Retina (tissue), 1 donor: Measurements from ENCODE around the gene POU2AF1.

Experiments
- DNase-seq: peaks from one replicate; pipeline ENCODE4 v3.0.0-alpha.2; 2016

The POU2AF1 gene

DNA sequence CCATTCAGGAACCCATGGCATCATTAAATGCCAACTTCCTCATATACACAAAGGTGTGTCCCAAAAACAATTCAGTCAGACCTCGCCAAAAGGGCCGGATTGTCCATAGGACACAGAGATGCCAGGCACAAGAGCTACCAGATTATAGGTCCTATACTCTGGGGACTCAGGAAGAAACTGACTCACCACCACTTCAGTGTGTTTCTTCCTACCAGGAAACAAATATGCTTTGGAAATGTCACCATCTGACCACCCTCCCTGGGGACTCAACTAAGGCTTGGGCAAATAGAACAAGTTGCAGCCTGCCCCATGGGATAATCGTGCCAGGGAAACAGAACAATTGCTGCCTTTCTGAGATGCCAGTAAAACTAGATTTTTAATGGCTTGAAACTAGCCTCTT is 69.0 kb downstream of the POU2AF1 start:
- DNase-seq = no peak

DNA sequence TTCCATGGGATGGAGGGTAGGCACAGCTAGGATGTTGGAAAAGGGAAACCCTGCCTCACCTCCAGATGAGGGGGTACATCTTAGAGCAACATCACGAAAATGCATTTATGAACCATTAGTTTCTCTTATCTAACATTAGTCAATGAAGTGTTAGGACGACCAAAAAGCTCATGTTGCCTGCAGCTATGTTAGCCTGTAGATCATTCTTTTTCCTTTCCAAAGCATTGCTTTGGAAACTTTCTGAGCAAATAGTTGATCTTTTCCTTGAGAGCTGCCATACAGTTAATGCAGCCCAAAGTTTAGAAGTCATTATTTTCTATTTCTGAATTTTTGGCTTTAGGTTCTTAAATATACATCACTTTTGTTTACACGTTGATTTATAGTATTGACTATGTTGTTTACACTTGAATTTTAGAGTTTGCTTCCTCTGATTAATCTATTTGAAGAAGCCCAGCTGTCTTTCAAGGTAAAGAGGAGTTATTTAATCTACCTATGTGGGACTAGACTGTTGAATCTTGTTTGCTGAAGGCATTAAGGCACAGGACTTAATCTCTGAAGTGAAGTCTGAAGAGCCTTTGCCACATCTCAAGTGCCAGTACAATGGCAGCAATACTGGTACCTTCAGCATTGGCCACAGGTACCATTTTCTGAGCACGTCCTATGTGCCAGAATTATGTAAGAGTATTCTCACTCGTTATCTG is 69.7 kb downstream of the POU2AF1 start:
- DNase-seq = no peak

DNA sequence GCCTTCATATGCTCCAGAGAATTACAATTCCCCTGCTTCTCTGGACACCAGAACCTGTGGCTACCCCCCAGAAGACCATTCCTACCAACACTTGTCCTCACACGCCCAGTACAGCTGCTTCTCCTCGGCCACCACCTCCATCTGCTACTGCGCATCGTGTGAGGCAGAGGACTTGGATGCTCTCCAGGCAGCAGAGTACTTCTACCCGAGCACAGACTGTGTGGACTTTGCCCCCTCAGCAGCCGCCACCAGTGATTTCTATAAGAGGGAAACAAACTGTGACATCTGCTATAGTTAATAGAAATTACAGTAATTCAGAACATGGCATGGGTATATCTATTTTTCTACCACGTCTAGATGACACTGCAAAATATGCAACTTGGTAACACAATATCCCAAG is 70.9 kb downstream of the POU2AF1 start:
- no peak for DNase-seq

DNA sequence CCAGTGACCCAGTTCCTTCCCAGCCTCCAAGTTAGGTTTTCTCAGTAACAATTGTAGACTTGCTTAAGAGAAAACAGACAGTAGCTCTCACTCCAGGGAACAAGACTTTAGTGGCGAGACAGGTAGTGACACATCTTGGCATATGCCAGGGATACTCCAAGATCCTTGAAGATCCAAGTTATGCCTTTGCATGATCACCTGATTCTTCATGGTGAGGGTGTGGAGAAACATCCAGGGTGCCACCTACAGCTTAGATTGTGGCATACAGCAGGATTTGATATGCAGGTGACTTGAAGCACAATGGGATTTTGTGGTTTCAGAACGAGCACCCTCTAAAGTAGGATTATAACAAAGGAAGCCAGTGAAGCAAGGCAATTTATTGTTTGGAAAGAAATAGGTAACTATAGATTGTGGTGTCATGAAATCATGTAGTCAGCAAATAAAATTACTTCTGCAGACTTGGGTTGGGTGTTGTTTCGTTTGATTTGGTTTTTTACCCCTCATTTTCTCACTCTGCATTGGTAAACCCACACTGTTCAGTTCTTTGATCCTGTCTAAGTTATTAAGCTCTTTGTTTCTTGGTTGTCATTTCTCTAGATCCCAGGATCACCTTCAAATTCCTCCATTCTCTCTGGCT is 71.5 kb downstream of the POU2AF1 start:
- DNase-seq = no peak

DNA sequence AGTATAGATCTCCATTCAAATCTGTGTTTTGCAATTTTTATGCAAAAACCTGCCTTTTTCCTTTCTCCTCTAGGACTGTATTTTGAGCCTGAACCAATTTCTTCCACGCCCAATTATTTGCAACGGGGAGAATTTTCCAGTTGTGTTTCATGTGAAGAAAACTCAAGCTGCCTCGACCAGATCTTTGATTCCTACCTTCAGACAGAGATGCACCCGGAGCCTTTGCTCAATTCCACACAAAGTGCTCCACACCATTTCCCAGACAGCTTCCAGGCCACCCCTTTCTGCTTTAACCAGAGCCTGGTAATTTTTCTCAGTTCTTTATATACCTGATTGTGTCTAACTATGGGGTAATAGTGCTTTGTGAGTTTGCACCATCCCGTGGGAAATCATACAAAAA is 72.8 kb downstream of the POU2AF1 start:
- DNase-seq = no peak

DNA sequence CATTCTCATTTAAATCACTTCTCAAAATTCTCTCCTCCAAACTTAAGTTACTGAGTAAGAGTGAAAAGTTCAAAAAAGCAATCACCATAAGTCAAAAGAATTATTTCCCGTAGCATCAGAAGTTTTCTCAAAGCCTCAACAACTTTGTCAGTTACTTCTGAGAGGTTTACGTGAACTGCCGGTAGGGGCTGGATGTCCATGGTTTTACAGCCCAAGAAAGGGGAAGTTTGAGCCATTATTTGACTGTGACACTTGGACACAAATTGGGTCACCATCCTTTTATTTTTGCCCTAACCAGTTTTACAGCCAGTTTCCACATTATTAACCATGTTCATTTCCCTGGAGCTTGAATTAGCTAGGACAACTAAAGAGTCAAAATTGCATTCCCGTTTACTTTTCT is 73.2 kb downstream of the POU2AF1 start:
- no peak for DNase-seq

DNA sequence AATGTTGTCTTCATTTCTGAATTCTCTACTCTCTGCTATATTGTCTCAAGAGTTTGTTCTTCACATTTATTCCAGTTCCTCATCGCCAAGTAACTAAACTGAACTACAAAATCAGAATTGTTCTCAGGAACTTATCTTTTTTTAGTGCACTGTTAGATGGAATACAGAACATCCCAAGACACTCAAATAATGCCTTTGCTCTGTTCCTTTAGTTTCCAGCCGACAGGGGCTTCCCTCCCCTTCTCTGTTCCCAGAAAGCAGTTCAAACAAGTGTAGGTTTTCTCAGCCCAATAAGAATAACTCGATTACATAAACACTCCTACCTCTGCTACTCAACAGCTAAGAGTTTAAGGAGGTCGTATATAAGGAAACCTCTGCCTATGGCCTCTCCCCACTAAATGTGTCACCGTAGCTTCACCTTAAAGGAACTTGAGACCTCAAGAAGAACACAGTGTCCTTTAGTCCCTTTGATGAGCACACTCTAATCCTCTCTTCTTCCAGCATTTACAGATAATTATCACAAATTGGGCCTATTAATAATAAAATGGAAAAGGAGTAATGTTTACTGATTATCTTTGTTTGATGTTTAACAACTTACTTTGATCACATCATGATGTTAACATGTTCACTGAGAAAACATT is 73.8 kb downstream of the POU2AF1 start:
- DNase-seq = no peak

DNA sequence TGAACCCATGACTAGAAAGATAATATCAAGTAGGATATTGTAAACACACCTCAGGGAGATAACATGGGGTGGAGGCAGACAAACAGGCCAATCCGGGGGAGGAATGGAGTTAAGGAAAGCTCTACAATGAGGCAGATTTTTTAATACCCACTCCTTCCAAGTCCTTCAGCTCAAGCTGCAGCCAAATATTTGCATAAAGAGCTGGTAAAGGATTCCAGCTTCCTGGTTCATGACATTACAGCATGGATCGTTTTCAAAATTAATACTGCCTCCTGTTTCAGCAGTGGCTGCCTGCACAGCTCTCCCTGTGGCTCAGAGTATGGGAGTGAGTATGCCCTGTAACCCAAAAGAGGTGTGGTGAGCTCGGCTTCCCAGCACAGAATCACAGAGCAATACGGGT is 75.6 kb downstream of the POU2AF1 start:
- no peak for DNase-seq

DNA sequence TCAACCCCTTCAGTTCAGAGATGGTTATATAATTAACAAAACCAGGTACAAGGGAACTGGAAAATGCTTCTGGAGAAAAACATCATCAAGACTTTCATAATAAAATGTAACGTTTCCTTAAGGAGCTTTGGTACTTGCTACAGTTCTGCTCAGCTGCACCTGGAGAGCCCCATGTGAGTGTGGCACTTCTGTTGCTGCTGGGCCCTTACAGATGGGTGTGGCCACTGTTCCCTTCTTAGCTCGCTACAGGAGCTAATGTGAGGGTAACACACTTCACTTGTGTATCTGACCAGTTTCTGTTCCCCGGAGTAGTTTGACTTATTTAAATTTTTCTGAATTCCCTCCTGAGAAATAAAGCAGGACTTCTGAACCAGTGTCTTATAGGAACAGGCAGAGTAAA is 76.8 kb downstream of the POU2AF1 start:
- DNase-seq = no peak
